BE2C (cell line): ENCODE results near the gene LSM2.
"Not testable (repeated sequence)": the region's sequence is repeated elsewhere in the genome, so short reads cannot be mapped to it uniquely, and the experiment has no call there.

Experiments used
- DNase-seq: peaks from one replicate; pipeline ENCODE4 v3.0.0-alpha.2; 2020
- H3K27me3 ChIP-seq: fragments of 250-450 bp; sonication (Bioruptor Pico); 2 replicates; pipeline ENCODE4 v1.5.1; 2020; ENCODE audit warnings: mild to moderate bottlenecking
- H3K36me3 ChIP-seq: fragments of 250-450 bp; sonication (Bioruptor Pico); 2 replicates; pipeline ENCODE4 v1.5.1; 2020; ENCODE audit warnings: mild to moderate bottlenecking
- H3K4me1 ChIP-seq: fragments of 250-450 bp; sonication (Bioruptor Pico); 2 replicates; pipeline ENCODE4 v1.5.1; 2020
- H3K4me3 ChIP-seq: 2 replicates; pipeline ENCODE4 v1.5.1; 2011; ENCODE audit warnings: low read depth, low read length
- H3K9me3 ChIP-seq: fragments of 250-450 bp; sonication (Bioruptor Pico); 2 replicates; pipeline ENCODE4 v1.5.1; 2020
- TF ChIP-seq, protein P1 (sequence below): IDR thresholded peaks from 2 replicates; pipeline ENCODE4 v1.5.1; 2012; ENCODE audit warnings: mild to moderate bottlenecking, low read depth, low read length

LSM2 gene

DNA sequence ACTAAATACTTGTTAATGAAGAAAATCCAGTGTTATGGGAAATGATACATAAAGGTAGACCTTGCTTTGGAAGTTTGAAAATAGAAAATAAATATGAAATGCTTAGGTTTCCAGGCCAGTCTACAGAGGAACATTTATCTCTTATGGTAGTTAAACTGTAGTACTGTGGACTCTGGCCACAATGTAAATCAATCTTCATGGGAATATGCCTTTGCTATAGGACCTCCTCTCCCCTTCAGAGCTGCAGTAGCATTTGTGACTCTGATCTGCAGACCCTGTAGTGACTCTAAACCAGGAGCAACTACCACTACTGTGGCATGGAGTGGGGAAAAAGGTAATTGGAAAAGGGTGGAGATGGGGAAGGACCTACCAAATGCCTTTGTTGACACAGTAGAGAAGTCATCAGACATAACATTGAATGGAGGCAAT lies 13.1 kb upstream of the LSM2 start:
- Histone ChIP-seq H3K36me3 (no peaks in the 10 kb centered on the region), H3K9me3 (no peaks in the 10 kb centered on the region; the same call in 1 of the 2 replicates), H3K4me3 (no peak overlapping the region), H3K27me3 (no peaks in the 10 kb centered on the region), H3K4me1 (no peaks in the 10 kb centered on the region)
- no peak for DNase-seq
- TF ChIP-seq, protein P1, sequence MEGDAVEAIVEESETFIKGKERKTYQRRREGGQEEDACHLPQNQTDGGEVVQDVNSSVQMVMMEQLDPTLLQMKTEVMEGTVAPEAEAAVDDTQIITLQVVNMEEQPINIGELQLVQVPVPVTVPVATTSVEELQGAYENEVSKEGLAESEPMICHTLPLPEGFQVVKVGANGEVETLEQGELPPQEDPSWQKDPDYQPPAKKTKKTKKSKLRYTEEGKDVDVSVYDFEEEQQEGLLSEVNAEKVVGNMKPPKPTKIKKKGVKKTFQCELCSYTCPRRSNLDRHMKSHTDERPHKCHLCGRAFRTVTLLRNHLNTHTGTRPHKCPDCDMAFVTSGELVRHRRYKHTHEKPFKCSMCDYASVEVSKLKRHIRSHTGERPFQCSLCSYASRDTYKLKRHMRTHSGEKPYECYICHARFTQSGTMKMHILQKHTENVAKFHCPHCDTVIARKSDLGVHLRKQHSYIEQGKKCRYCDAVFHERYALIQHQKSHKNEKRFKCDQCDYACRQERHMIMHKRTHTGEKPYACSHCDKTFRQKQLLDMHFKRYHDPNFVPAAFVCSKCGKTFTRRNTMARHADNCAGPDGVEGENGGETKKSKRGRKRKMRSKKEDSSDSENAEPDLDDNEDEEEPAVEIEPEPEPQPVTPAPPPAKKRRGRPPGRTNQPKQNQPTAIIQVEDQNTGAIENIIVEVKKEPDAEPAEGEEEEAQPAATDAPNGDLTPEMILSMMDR: no peak

DNA sequence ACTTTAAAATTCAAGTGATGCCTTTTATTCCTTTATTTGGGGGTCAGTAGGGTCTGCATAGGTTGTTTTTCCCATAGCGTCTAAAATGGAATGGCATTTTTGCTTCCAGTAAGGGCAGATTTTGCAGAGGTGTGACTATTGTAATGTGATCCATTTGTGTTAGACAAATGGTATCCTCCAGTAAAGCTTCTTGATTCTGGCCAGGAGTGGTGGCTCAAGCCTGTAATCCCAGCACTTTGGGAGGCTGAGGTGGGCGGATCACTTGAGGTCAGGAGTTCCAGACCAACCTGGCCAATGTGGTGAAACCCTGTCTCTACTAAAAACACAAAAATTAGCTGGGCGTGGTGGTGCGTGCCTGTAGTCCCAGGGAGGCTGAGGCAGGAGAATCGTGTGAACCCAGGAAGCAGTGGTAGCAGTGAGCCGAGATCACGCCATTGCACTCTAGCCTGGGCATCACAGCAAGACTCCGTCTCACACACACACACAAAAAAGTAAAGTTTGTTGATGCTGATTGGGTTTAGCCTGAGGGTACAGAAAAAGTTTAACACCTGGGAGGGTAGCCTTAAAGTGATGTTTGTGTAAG lies 11.3 kb upstream of the LSM2 start:
- not testable (repeated sequence) for H3K36me3 ChIP-seq, H3K4me1 ChIP-seq, H3K27me3 ChIP-seq, DNase-seq, H3K9me3 ChIP-seq
- peak overlapping the region; percentile 34 for H3K4me3 ChIP-seq

DNA sequence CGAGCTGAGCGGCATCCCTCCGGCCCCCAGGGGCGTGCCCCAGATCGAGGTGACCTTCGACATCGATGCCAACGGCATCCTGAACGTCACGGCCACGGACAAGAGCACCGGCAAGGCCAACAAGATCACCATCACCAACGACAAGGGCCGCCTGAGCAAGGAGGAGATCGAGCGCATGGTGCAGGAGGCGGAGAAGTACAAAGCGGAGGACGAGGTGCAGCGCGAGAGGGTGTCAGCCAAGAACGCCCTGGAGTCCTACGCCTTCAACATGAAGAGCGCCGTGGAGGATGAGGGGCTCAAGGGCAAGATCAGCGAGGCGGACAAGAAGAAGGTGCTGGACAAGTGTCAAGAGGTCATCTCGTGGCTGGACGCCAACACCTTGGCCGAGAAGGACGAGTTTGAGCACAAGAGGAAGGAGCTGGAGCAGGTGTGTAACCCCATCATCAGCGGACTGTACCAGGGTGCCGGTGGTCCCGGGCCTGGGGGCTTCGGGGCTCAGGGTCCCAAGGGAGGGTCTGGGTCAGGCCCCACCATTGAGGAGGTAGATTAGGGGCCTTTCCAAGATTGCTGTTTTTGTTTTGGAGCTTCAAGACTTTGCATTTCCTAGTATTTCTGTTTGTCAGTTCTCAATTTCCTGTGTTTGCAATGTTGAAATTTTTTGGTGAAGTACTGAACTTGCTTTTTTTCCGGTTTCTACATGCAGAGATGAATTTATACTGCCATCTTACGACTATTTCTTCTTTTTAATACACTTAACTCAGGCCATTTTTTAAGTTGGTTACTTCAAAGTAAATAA lies 10.6 kb upstream of the LSM2 start:
- peak overlapping the region; percentile 34 for H3K4me3 ChIP-seq
- not testable (repeated sequence) for DNase-seq

DNA sequence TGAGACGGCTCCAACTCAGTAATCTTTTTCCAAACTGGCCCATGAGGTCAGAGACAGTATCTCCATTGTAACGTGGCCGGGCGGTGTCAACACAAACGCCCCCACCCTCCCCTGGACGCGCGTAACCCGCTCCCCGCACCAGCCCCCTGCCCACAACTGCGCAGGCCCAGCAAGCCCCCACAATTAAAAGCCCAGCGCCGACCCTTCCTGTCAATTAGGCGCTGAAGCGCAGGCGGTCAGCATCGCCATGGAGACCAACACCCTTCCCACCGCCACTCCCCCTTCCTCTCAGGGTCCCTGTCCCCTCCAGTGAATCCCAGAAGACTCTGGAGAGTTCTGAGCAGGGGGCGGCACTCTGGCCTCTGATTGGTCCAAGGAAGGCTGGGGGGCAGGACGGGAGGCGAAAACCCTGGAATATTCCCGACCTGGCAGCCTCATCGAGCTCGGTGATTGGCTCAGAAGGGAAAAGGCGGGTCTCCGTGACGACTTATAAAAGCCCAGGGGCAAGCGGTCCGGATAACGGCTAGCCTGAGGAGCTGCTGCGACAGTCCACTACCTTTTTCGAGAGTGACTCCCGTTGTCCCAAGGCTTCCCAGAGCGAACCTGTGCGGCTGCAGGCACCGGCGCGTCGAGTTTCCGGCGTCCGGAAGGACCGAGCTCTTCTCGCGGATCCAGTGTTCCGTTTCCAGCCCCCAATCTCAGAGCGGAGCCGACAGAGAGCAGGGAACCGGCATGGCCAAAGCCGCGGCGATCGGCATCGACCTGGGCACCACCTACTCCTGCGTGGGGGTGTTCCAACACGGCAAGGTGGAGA lies 8.5 kb upstream of the LSM2 start, which contains the start of the genes HSPA1A and HSPA1L:
TSS of gene HSPA1A (plus strand) at position 519 of the 814 bp plus-strand sequence. CDS start at position 733, 214 bp downstream.
TSS of gene HSPA1L (minus strand) at position 259 of the 814 bp plus-strand sequence. CDS start 3,311 bp downstream, outside the sequence.
- peak; percentile 96 for DNase-seq
- H3K36me3 ChIP-seq: no peaks in the 10 kb centered on the region
- no peaks in the 10 kb centered on the region; the same call in 1 of the 2 replicates for H3K9me3 ChIP-seq
- H3K4me3 ChIP-seq: peak within 1 kb of the TSS; percentile 76
- TF ChIP-seq, protein P1: no peak
- 0 out of 2 replicates have a peak, but pooled peaks cover 4% of the 10 kb centered on the region for H3K4me1 ChIP-seq
- no peaks in the 10 kb centered on the region for H3K27me3 ChIP-seq

More for the DNA sequence above, 10.6 kb upstream of the LSM2 start:
- not testable (repeated sequence) for H3K4me1 ChIP-seq, H3K36me3 ChIP-seq, H3K9me3 ChIP-seq, H3K27me3 ChIP-seq

DNA sequence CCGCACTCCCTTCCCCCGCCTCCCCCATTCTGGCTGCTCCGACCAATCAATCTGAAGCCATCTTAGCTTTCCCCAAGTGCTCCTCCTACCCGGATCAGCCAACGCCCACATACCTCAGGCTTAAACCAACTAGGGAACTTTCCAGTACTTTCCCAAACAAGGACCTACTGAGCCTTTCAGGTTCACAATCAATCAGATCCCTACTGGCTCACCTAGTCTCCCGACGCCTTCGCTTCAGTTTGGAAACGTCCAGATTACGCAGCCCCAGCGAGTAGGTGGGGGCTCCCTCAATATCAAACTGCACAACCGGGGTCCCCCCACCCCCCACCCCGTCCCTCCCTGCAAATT lies 7.9 kb upstream of the LSM2 start:
- TF ChIP-seq, protein P1: no peak
- Histone ChIP-seq H3K36me3 (no peaks in the 10 kb centered on the region), H3K4me3 (peak overlapping the region; percentile 76), H3K27me3 (no peaks in the 10 kb centered on the region), H3K9me3 (no peaks in the 10 kb centered on the region; the same call in 1 of the 2 replicates), H3K4me1 (0 out of 2 replicates have a peak, but pooled peaks cover 4% of the 10 kb centered on the region)
- DNase-seq: peak; percentile 92

DNA sequence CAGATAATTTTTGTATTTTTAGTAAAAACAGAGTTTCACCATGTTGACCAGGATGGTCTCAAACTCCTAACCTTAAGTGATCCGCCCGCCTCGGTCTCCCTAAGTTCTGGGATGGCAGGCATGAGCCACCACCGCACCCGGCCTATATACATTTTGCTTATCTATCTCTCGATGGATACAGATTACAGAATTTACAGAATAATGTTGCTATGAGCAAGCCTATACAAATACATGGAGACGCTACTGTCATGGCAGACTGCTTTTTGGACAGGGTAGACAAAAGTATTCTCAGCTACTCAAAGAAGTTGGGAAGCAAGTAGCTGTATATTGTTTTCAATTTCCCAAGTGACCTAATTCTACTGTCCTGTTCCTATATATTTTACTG lies 6.7 kb upstream of the LSM2 start:
- no peaks in the 10 kb centered on the region; the same call in 1 of the 2 replicates for H3K9me3 ChIP-seq
- no peak overlapping the region for H3K4me3 ChIP-seq
- 0 out of 2 replicates have a peak, but pooled peaks cover 4% of the 10 kb centered on the region for H3K4me1 ChIP-seq
- no peaks in the 10 kb centered on the region for H3K27me3 ChIP-seq
- DNase-seq: no peak
- no peaks in the 10 kb centered on the region for H3K36me3 ChIP-seq
- TF ChIP-seq, protein P1: no peak
